HFF-Myc (cell line): ENCODE data around the gene KPNA3.
A peak's percentile ranks its signal among the peaks of the same experiment; 100 is the strongest.

Source experiments
- DNase-seq: peaks from one replicate; pipeline ENCODE4 v3.0.0-alpha.2; 2011; ENCODE audit warnings: low read depth; ENCODE audit errors: extremely low read depth
- H3K4me3 ChIP-seq: replicated peaks from 2 replicates; pipeline ENCODE4 v1.5.1; 2011; ENCODE audit warnings: low read depth, mild to moderate bottlenecking, control low read depth, low read length
- TF ChIP-seq, protein P1 (sequence below): IDR thresholded peaks from 2 replicates; pipeline ENCODE4 v1.5.1; 2012; ENCODE audit warnings: mild to moderate bottlenecking, low read depth, low read length, control low read depth; ENCODE audit errors: missing control alignments

KPNA3 gene

DNA sequence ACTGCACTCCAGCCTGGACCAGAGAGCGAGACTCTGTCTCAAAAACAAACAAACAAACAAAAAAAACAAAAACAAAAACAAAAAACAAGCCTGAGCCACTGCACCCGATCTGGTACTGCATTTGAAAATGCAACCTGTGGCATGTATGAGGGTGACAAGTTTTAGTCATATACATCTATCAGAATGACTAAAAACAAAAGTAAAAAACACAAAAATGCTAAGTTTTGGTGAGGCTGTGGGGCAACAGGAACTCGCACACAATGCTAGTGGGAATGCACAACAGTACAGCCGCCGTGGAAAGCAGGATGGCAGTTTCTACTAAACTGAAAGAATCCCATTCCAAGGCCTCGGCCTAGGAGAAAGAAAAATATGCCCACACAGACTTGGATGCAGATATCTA is 109.0 kb downstream of the KPNA3 start:
- no peak overlapping the region for H3K4me3 ChIP-seq
- TF ChIP-seq, protein P1, sequence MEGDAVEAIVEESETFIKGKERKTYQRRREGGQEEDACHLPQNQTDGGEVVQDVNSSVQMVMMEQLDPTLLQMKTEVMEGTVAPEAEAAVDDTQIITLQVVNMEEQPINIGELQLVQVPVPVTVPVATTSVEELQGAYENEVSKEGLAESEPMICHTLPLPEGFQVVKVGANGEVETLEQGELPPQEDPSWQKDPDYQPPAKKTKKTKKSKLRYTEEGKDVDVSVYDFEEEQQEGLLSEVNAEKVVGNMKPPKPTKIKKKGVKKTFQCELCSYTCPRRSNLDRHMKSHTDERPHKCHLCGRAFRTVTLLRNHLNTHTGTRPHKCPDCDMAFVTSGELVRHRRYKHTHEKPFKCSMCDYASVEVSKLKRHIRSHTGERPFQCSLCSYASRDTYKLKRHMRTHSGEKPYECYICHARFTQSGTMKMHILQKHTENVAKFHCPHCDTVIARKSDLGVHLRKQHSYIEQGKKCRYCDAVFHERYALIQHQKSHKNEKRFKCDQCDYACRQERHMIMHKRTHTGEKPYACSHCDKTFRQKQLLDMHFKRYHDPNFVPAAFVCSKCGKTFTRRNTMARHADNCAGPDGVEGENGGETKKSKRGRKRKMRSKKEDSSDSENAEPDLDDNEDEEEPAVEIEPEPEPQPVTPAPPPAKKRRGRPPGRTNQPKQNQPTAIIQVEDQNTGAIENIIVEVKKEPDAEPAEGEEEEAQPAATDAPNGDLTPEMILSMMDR, result no peak
- DNase-seq, result no peak

DNA sequence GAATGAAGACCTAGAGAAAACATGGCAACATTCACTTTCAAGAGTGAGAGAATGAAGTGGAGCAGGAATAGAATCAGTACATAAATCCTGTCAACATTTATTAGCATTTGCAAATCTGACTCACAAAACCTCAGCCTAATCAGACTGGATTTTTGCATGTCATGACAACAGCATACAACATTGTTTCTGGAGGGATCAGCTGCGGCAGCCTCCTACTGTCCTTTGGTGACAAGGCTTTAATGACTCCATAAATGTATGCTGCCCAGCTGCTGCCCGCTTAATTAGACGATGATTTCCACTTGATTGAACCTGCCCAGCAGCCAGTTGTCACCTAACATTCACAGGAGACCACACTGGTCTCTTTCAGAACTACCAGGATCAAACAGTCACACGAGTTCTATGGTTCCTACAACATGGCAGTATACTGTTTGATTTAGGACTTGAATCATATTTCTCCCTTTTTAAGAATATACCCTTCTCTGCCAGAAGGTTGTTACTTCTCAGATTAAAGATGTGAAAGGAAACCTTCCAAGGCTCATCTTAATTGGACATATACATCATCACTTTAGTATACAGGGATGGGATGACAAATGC is 110.5 kb downstream of the KPNA3 start:
- TF ChIP-seq, protein P1, result no peak
- H3K4me3 ChIP-seq, result no peak overlapping the region
- no peak for DNase-seq

DNA sequence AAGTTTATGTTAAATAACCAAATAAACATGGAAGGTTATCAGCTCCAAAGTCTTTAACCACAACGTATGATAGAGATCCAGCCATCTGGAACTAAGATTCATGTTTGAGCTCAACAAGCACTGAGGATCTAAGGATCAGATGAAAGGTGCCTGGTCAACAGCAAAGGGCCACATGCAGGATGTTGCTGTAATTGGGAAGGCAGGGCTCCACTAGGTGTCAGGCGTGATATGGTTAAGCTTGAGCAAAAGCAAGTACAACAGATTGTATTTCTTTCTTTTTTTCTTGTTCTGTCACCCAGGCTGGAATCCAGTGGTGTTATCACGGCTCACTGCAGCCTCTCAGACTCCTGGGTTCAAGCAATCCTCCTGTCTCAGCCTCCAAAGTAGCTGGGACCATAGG is 113.2 kb downstream of the KPNA3 start:
- DNase-seq, result no peak
- TF ChIP-seq, protein P1, result peak; percentile 2
- no peak overlapping the region for H3K4me3 ChIP-seq

DNA sequence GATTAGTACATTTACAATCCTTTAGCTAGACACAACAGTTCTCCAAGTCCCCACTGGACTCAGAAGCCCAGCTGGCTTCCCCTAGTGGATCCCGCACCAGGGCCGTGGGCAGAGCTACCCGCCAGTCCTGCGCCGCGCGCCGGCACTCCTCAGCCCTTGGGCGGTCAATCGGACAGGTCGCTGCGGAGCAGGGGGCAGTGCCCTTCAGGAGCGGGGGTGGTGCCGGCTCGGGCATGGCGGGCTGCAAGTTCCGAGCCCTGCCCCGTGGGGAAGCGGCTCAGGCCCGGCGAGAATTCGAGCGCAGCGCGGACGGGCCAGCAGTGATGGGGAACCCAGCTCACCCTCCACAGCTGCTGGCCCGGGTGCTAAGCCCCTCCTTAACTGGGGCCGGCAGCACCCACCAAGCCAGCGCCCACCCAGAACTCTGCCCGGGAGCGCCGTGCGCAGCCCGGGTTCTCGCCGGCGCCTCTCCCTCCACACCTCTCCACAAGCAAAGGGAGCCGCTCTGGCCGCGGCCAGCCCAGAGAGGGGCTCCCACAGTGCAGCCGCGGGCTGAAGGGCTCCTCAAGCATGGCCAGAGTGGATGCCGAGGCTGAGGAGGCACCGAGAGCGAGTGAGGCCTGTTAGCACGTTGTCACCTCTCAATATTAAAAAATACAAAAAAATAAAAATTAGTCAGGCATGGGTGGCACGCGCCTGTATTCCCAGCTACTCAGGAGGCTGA is 114.1 kb downstream of the KPNA3 start:
- no peak for DNase-seq
- TF ChIP-seq, protein P1, result no peak
- no peak overlapping the region for H3K4me3 ChIP-seq

DNA sequence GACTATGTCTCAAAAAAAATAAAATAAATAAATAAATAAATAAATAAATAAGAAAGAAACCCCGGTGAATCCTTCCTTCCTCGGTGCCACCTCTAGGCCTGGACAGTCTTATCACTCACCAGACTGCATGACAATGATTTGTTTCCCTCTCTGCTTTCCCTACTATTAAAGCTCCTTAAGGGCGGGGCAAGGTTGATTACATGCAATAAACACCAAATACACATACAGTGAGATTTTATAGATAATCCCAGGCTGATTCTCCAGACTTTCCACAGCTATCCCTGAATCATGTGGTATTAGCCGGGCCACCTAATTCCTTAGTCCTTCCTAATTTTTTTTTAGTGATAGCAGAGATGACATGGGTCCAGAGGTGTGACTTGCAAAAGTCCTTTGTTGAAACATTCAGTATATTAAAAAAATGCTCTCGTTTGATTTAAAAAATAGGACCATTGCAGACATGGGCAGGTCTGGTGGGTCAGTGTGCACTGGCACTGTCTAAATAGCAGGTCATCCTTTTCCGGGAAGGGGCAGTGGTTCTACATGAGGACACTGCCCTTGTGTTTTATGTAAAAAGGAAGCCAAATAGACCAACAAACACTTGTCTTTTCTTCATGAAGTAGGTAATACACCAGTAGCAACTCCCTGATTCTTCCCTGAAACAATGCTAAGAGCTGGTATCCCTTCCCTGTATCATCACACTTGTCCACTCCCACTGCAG is 115.7 kb downstream of the KPNA3 start:
- no peak for DNase-seq
- TF ChIP-seq, protein P1, result no peak
- H3K4me3 ChIP-seq, result no peak overlapping the region

DNA sequence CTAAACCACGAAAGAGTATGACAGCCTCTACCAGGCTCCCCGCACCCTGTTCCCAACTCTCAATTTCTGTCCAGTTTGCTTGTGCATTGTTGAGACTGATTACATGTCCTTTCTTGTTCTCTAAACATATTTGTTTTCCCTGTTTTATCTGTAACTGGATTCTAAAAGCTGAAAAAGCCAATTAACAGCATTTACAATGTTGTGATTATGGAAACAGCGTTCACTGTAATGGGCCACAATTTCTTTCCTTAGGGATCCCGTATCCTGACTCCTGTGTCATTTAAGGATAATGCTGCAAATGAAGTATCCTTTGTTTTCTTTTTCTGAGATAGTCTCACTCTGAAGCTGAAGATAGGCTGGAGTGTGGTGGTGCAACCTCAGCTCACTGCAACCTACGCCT is 121.7 kb downstream of the KPNA3 start:
- TF ChIP-seq, protein P1, result no peak
- H3K4me3 ChIP-seq, result no peak overlapping the region
- DNase-seq, result no peak
